Activated CD4-positive, CD25-positive, alpha-beta regulatory T cell (primary cell): ENCODE measurements around the gene DHX36.

Experiments used
- DNase-seq, 4 experiments: peaks; one replicate each; lab custom pipeline; 2025; lab: John Stamatoyannopoulos, UW

DHX36 gene

DNA sequence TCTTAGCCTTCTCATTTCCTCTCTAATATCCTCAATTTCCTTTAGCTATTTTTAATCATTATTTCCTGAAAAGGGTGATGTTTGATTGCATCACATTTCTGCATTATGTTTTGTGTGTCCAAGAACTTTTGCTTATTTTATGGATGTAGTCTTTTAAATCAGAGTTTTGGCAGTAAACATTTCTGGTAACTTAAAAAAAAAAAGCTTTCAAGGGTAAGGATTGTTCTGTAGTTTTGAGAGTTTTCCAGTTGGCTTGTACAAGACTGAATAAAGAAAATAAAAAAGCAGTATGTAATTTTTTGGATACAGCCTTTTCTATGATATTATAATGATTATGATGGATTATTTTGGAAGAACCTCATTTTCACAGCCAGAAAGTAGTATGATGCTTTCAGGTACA lies 99.4 kb downstream of the DHX36 start:
- no peak for DNase-seq

DNA sequence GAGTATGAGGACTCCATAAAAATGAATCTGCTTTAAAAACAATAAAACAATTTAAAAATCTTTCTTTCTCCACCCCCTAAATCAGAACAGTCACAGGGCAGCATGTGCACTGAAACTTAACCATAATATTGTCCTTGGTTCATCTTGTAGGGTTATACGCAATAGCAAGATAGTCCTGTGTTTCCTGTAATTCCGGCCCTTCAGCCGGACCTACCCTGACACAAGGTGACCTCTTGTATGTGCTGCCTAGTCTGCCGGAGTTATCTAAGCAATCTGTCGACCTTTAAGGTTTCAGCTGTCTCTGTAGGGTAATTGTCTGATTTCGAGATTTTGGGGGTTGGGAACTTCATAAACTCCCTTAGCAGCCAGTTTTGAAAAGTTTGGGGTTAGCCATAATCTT lies 99.9 kb downstream of the DHX36 start:
- no peak for DNase-seq

DNA sequence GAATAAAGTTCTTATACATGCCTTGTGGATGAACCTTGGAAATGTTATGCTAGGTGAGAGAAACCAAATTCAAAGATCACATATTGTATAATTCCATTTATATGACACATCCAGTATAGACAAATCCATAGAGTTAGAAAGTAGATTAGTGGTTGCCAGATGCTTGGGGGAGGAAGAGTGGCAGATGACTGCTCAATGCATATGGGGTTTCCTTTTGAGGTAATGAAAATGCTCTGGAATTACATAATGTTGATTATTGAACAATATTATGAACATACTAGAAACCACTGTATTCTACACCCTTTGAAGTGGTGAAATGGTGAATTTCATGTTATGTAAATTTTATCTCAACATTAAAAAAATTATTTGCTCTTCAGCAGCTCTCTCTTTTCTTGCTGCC lies 100.8 kb downstream of the DHX36 start:
- no peak for DNase-seq
